Activated CD8-positive, alpha-beta memory T cell treated with anti-CD3 and anti-CD28 coated beads for 24 hours (primary cell): ENCODE results near the gene FANCI.

Source experiments
- DNase-seq: peaks from one replicate; pipeline ENCODE4 v3.0.0-alpha.2; 2020

FANCI gene

GRCh38 chr15:89308236-89308635 is 64.5 kb downstream of the FANCI start:
- DNase-seq: no peak

- no peak for DNase-seq
Measured at GRCh38 chr15:89309993-89310392, 66.2 kb downstream of the FANCI start.

- DNase-seq: no peak
Measured at GRCh38 chr15:89315375-89315929, 71.7 kb downstream of the FANCI start.

GRCh38 chr15:89316504-89316903 is 72.7 kb downstream of the FANCI start:
- DNase-seq: no peak

GRCh38 chr15:89317186-89317720 is 73.5 kb downstream of the FANCI start:
- no peak for DNase-seq

GRCh38 chr15:89319678-89320077 is 75.9 kb downstream of the FANCI start:
- DNase-seq: no peak

- DNase-seq: no peak
Measured at GRCh38 chr15:89320200-89320599, 76.4 kb downstream of the FANCI start.

- DNase-seq: no peak
Measured at GRCh38 chr15:89321521-89322410, 78.0 kb downstream of the FANCI start.

GRCh38 chr15:89322822-89323221 is 79.0 kb downstream of the FANCI start:
- no peak for DNase-seq

- DNase-seq: no peak
Measured at GRCh38 chr15:89323825-89324224, 80.0 kb downstream of the FANCI start.

- DNase-seq: no peak
Measured at GRCh38 chr15:89325039-89325803, 81.4 kb downstream of the FANCI start.

- DNase-seq: no peak
Measured at GRCh38 chr15:89326316-89326715, 82.5 kb downstream of the FANCI start.

GRCh38 chr15:89327113-89327512 is 83.3 kb downstream of the FANCI start:
- DNase-seq: no peak

GRCh38 chr15:89328398-89329254 is 84.8 kb downstream of the FANCI start:
- DNase-seq: peak; percentile 47

GRCh38 chr15:89329329-89330084 is 85.7 kb downstream of the FANCI start:
- no peak for DNase-seq

GRCh38 chr15:89330119-89330518 is 86.3 kb downstream of the FANCI start:
- no peak for DNase-seq

- no peak for DNase-seq
Measured at GRCh38 chr15:89330881-89331595, 87.3 kb downstream of the FANCI start.

- DNase-seq: no peak
Measured at GRCh38 chr15:89332446-89332845, 88.7 kb downstream of the FANCI start.

GRCh38 chr15:89333011-89333860 is 89.5 kb downstream of the FANCI start:
- no peak for DNase-seq

GRCh38 chr15:89333959-89334509 is 90.3 kb downstream of the FANCI start:
- no peak for DNase-seq
